IPS-18a (cell line): ENCODE measurements around the gene EXOSC10.
"Not testable (repeated sequence)": the region's sequence is repeated elsewhere in the genome, so short reads cannot be mapped to it uniquely, and the experiment has no call there.

Source experiments
- H3K27ac ChIP-seq: one replicate; pipeline ENCODE4 v1.5.1; 2013; ENCODE audit warnings: low read length
- H3K27me3 ChIP-seq: one replicate; pipeline ENCODE4 v1.6.1; 2013; ENCODE audit warnings: mild to moderate bottlenecking, low read length; ENCODE audit not compliant: control insufficient read depth, insufficient read depth
- H3K36me3 ChIP-seq: one replicate; pipeline ENCODE4 v1.6.1; 2013; ENCODE audit warnings: low read depth, low read length; ENCODE audit not compliant: control insufficient read depth
- H3K4me1 ChIP-seq: one replicate; pipeline ENCODE4 v1.6.1; 2013; ENCODE audit warnings: low read depth, low read length; ENCODE audit not compliant: control insufficient read depth
- H3K4me3 ChIP-seq: one replicate; pipeline ENCODE4 v1.5.1; 2013; ENCODE audit warnings: low read length
- H3K9ac ChIP-seq: one replicate; pipeline ENCODE4 v1.6.1; 2013; ENCODE audit warnings: mild to moderate bottlenecking, low read length, moderate library complexity
- H3K9me3 ChIP-seq: one replicate; pipeline ENCODE4 v1.6.1; 2013; ENCODE audit warnings: low read depth, low read length; ENCODE audit not compliant: control insufficient read depth

The EXOSC10 gene

GRCh38 chr1:11105586-11105985, 5.9 kb upstream of the EXOSC10 start:
- Histone ChIP-seq H3K9me3 (no peaks in the 10 kb centered on the region), H3K27me3 (no peaks in the 10 kb centered on the region), H3K9ac (no peak overlapping the region), H3K27ac (no peak overlapping the region), H3K36me3 (peaks cover 37% of the 10 kb centered on the region), H3K4me3 (no peak overlapping the region), H3K4me1 (no peaks in the 10 kb centered on the region)

GRCh38 chr1:11101347-11101746, 1.7 kb upstream of the EXOSC10 start:
- no peak overlapping the region for H3K27ac ChIP-seq
- H3K27me3 ChIP-seq = no peaks in the 10 kb centered on the region
- no peak overlapping the region for H3K4me3 ChIP-seq

GRCh38 chr1:11100806-11101205, 1.1 kb upstream of the EXOSC10 start:
- not testable (repeated sequence) for H3K4me1 ChIP-seq, H3K4me3 ChIP-seq, H3K27ac ChIP-seq, H3K27me3 ChIP-seq, H3K9ac ChIP-seq, H3K9me3 ChIP-seq
- peaks cover 21% of the 10 kb centered on the region for H3K36me3 ChIP-seq

More at GRCh38 chr1:11101347-11101746, 1.7 kb upstream of the EXOSC10 start:
- Histone ChIP-seq H3K4me1 (peaks cover 6% of the 10 kb centered on the region), H3K9ac (no peak overlapping the region), H3K9me3 (no peaks in the 10 kb centered on the region), H3K36me3 (peaks cover 21% of the 10 kb centered on the region)

- H3K9me3 ChIP-seq = no peaks in the 10 kb centered on the region
- H3K27ac ChIP-seq = no peak overlapping the region
- peak overlapping the region; percentile 96 for H3K4me3 ChIP-seq
- peaks cover 26% of the 10 kb centered on the region for H3K36me3 ChIP-seq
- no peaks in the 10 kb centered on the region for H3K27me3 ChIP-seq
- peak overlapping the region; percentile 97 for H3K9ac ChIP-seq
- peaks cover 6% of the 10 kb centered on the region for H3K4me1 ChIP-seq
These were observed 452 bp upstream of the EXOSC10 start for GRCh38 chr1:11100149-11100493.

- H3K9me3 ChIP-seq = no peaks in the 10 kb centered on the region
- peak overlapping the region; percentile 96 for H3K4me3 ChIP-seq
- no peaks in the 10 kb centered on the region for H3K27me3 ChIP-seq
- peaks cover 6% of the 10 kb centered on the region for H3K4me1 ChIP-seq
- H3K9ac ChIP-seq = peak overlapping the region; percentile 97
- H3K36me3 ChIP-seq = peaks cover 37% of the 10 kb centered on the region
- H3K27ac ChIP-seq = peak overlapping the region; percentile 78
These were observed 749 bp downstream of the EXOSC10 start for GRCh38 chr1:11098931-11099309.

GRCh38 chr1:11083784-11084183, 15.9 kb downstream of the EXOSC10 start:
- not testable (repeated sequence) for H3K4me3 ChIP-seq, H3K27ac ChIP-seq, H3K4me1 ChIP-seq, H3K9me3 ChIP-seq, H3K27me3 ChIP-seq, H3K9ac ChIP-seq
- peaks cover 56% of the 10 kb centered on the region for H3K36me3 ChIP-seq

GRCh38 chr1:11080931-11081330, 18.7 kb downstream of the EXOSC10 start:
- no peaks in the 10 kb centered on the region for H3K27me3 ChIP-seq
- peaks cover 61% of the 10 kb centered on the region for H3K36me3 ChIP-seq
- no peaks in the 10 kb centered on the region for H3K4me1 ChIP-seq
- no peaks in the 10 kb centered on the region for H3K9me3 ChIP-seq
- H3K9ac ChIP-seq = no peak overlapping the region
- no peak overlapping the region for H3K4me3 ChIP-seq
- H3K27ac ChIP-seq = no peak overlapping the region

- H3K9ac ChIP-seq = no peak overlapping the region
- no peaks in the 10 kb centered on the region for H3K4me1 ChIP-seq
- no peaks in the 10 kb centered on the region for H3K27me3 ChIP-seq
- no peaks in the 10 kb centered on the region for H3K9me3 ChIP-seq
- no peak overlapping the region for H3K27ac ChIP-seq
- H3K36me3 ChIP-seq = peaks cover 80% of the 10 kb centered on the region
- H3K4me3 ChIP-seq = no peak overlapping the region
These were observed 21.0 kb downstream of the EXOSC10 start for GRCh38 chr1:11078631-11079030.

GRCh38 chr1:11073398-11073797, 26.3 kb downstream of the EXOSC10 start:
- not testable (repeated sequence) for H3K9me3 ChIP-seq, H3K9ac ChIP-seq, H3K4me3 ChIP-seq, H3K27ac ChIP-seq, H3K4me1 ChIP-seq, H3K27me3 ChIP-seq
- peaks cover 88% of the 10 kb centered on the region for H3K36me3 ChIP-seq

- H3K27ac ChIP-seq = no peak overlapping the region
- peaks cover 91% of the 10 kb centered on the region for H3K36me3 ChIP-seq
- H3K4me1 ChIP-seq = no peaks in the 10 kb centered on the region
- no peaks in the 10 kb centered on the region for H3K9me3 ChIP-seq
- no peak overlapping the region for H3K4me3 ChIP-seq
- no peaks in the 10 kb centered on the region for H3K27me3 ChIP-seq
- no peak overlapping the region for H3K9ac ChIP-seq
These were observed 27.3 kb downstream of the EXOSC10 start for GRCh38 chr1:11072216-11072917.

GRCh38 chr1:11071463-11072215, 28.0 kb downstream of the EXOSC10 start:
- Histone ChIP-seq H3K36me3 (peaks cover 87% of the 10 kb centered on the region), H3K9ac (no peak overlapping the region), H3K4me1 (no peaks in the 10 kb centered on the region), H3K4me3 (no peak overlapping the region), H3K27ac (no peak overlapping the region), H3K9me3 (no peaks in the 10 kb centered on the region), H3K27me3 (no peaks in the 10 kb centered on the region)

GRCh38 chr1:11070876-11071275, 28.8 kb downstream of the EXOSC10 start:
- H3K9me3 ChIP-seq = no peaks in the 10 kb centered on the region
- H3K9ac ChIP-seq = no peak overlapping the region
- no peak overlapping the region for H3K4me3 ChIP-seq
- H3K36me3 ChIP-seq = peaks cover 86% of the 10 kb centered on the region
- H3K4me1 ChIP-seq = no peaks in the 10 kb centered on the region
- H3K27ac ChIP-seq = no peak overlapping the region
- no peaks in the 10 kb centered on the region for H3K27me3 ChIP-seq
